ENCODE measurements around the gene MXD3.
"Not testable (repeated sequence)": the region's sequence is repeated elsewhere in the genome, so short reads cannot be mapped to it uniquely, and the experiment has no call there.

The MXD3 gene, protein sequence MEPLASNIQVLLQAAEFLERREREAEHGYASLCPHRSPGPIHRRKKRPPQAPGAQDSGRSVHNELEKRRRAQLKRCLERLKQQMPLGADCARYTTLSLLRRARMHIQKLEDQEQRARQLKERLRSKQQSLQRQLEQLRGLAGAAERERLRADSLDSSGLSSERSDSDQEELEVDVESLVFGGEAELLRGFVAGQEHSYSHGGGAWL

GRCh38 chr5:177311723-177312648 lies at the start of gene MXD3:
TSS of gene MXD3 (minus strand) at chr5:177311898. CDS start at chr5:177311830, 68 bp downstream.
- DNase-seq (ENCODE audit: low read depth in 2 of 2), result peak; percentile 89 to 90

DNA sequence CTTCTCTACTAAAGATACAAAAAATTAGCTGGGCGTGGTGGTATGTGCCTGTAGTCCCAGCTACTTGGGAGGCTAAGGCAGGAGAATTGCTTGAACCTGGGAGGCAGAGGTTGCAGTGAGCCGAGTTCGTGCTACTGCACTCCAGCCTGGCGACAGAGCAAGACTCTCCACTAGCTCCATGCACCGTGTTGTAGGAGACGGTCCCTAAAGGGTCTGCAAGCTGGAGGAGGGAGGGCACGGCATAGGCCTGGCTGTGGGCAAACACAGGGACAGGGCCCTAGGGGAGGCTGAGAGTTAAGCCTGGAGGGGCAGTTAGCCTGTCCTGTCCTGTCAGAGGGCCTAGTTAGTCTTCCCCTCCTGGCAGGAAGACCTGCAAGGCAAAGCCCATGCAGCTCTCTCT lies 49.0 kb upstream of the MXD3 start:
- not testable (repeated sequence) for DNase-seq (ENCODE audit: low read depth in 2 of 2)

DNA sequence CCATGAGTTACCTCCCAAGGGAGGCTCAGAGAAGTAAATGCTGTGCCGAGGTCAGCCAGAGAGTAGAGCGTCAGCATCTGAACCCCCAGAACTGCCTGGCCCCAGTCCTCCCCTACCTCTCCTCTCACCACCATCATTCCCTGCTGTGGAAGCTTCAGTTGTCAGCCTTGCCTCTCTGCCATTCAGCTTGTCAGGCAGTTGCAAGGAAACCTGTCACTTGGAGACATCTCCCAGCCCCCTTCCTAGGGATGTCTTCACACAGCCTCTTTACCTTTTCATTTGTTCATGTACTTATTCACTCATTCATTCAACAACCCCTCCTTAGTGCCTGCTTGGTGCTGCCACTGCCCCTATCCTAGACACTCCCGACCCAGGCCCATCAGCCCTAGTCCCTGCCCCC lies 48.2 kb upstream of the MXD3 start:
- DNase-seq (ENCODE audit: low read depth in 2 of 2), result no peak

- no peak for DNase-seq (ENCODE audit: low read depth in 2 of 2)
Observed at GRCh38 chr5:177359451-177359851, 47.8 kb upstream of the MXD3 start.

GRCh38 chr5:177358370-177358819 lies 46.7 kb upstream of the MXD3 start:
- DNase-seq (ENCODE audit: low read depth in 2 of 2), result no peak

DNA sequence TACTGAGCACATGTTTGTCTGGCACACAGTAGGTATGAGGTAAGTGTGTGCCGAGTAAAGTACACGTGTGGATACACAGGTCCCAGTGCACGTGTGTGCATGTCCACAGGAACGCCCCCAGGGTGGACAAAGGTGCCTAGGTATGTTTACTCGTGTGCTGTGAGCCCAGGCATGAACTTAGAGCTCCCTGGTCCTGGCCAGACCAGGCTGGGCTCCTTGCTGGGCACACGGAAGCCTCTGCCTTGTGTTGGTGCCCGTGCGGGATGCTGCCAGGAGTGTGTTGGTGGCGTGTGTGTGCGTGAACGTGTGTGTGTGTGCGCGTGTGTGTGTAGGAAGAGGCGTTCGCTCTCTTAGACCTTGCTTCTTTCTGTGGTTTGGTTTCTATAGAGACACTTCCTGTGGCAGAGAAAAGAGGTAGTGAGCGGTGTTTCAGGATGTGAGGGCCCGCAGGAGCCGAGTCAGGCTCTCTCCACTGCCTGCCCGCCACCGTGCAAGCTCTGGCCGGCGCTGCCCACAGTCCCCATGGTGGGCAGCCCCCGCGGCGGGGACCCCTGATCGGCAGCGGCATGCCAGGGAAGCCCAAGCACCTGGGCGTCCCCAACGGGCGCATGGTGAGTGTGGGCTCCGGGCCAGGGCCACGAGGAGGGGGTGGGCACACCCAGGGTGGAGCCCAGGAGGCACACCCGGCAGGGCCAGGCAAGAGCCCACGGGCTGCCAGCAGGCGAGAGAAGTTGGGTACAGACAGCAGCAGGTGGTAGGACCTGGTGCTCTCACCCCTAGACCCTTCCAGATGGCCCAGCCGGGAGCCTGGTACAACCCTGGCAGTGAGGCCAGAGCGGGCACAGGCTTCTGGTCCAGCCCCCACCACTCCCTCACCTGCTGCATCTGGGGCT lies 46.0 kb upstream of the MXD3 start, which contains the start of gene RGS14:
TSS of gene RGS14 (plus strand) at position 466 of the 893 bp plus-strand sequence. CDS start at position 567, 101 bp downstream.
- DNase-seq (ENCODE audit: low read depth in 2 of 2), result no peak

GRCh38 chr5:177357146-177357458 lies 45.4 kb upstream of the MXD3 start:
- DNase-seq (ENCODE audit: low read depth in 2 of 2), result no peak

- no peak for DNase-seq (ENCODE audit: low read depth in 2 of 2)
Observed at GRCh38 chr5:177356746-177357145, 45.0 kb upstream of the MXD3 start.

- no peak for DNase-seq (ENCODE audit: low read depth in 2 of 2)
Observed at GRCh38 chr5:177355868-177356168, 44.1 kb upstream of the MXD3 start.

GRCh38 chr5:177355162-177355867 lies 43.6 kb upstream of the MXD3 start:
- DNase-seq (ENCODE audit: low read depth in 2 of 2), result no peak

DNA sequence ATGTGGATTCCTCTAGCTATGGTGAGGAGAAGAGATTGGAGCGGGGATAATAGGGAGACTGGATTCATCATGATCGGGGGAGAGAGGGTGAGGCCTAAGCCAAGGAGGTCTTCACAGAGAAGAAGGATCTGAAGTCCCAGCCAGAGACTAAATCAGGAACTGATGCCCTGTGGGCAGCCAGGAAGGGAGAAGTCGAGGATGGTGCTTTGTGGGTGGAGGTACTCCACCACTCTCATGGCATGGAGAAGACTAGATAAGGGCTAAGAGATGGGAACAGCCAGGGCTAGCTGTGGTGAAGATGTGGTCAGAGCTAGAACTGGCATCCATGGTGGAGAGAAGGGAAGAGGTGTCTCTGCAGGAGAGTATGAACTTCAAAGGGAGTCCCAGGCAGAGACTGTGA lies 43.0 kb upstream of the MXD3 start:
- no peak for DNase-seq (ENCODE audit: low read depth in 2 of 2)

- DNase-seq (ENCODE audit: low read depth in 2 of 2), result no peak
Observed at GRCh38 chr5:177354256-177354655, 42.6 kb upstream of the MXD3 start.

DNA sequence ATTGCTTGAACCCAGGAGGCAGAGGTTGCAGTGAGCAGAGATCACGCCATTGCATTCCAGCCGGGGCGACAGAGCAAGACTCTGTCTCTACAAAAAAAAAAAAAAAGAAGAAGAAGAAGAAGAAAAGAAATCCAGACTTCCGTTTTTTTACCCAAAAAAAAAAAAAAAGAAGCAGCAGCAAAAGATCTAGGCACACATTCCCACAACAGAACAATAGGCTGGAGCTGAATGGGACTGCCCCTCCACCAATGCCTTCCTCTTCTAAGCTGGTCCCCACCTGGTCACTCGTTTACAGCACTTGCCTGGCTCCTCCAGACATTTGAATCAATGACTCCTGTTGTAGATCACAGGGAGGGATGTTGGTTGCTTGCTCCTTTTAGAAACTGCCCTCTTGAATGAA lies 41.4 kb upstream of the MXD3 start:
- DNase-seq (ENCODE audit: low read depth in 2 of 2), result no peak

DNA sequence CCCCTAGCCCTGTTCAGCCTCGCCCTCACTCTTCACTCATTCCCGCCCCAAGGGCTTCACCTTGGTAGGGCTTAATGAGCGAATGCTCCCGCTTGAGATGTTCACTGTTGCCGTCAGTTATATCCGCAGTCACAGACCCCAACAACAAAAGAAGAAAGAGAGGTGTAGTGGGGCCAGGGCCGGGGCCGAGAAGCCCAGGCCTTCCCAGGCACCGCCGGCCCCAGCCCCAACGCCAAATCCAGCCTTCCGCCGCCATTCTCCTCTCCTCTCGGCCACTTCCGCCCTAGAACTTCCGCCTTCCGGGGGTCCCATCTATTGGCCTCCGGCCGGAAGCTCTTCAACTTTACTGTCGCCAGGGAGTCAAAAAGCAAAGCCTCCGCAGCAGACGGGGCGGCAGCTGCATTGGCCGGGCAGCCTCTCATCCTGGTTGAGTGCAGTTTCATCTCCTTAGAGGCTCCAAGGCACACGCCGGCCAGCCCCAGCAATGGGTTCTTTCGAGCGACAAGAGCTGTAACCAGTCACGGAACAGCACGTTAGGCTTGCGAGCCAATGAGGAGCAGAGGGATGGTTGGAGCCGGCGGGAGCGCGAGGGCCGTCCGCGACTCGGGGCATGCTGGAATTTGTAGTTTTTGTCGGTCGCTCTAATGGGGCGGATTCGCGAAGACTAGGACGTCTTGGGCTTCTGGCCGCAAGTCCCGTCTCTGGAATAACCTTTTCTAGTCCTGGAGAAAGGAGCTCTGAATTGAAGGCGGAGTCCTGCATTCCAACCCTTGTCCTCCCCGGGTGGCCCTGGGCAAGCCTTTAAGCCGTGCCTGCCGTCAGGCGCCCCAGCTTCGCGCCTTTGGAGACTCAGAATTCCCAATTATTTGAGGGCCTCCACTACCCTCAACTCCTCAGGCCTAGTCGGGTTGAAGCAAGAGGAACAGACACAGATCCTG lies 40.0 kb upstream of the MXD3 start, which contains the start of gene LMAN2:
TSS of gene LMAN2 (minus strand) at position 277 of the 938 bp plus-strand sequence. CDS start at position 256, 21 bp downstream.
- DNase-seq (ENCODE audit: low read depth in 2 of 2), result peak; percentile 95

- DNase-seq (ENCODE audit: low read depth in 2 of 2), result no peak
Observed at GRCh38 chr5:177350776-177351391, 39.2 kb upstream of the MXD3 start.

DNA sequence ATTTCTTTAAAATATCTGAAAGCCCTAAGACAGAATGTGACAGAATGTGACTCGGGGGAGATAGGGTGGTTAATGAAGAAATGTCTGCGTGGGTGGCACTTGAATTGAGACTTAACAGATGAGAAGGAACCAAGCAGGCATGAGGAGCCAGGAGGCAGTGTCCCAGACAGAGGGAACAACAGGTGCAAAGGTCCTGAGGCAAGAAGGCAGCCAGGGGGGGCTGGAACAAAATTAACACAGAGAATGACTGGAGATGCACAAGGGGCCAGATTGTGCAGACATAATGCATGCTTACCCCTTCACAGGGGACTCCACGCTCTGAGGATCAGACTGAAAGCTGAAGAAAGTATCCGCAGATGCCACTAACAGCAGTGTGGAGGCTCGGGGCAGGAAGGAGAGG lies 38.1 kb upstream of the MXD3 start:
- no peak for DNase-seq (ENCODE audit: low read depth in 2 of 2)

GRCh38 chr5:177349362-177349647 lies 37.6 kb upstream of the MXD3 start:
- no peak for DNase-seq (ENCODE audit: low read depth in 2 of 2)

GRCh38 chr5:177347699-177348098 lies 36.0 kb upstream of the MXD3 start:
- no peak for DNase-seq (ENCODE audit: low read depth in 2 of 2)

DNA sequence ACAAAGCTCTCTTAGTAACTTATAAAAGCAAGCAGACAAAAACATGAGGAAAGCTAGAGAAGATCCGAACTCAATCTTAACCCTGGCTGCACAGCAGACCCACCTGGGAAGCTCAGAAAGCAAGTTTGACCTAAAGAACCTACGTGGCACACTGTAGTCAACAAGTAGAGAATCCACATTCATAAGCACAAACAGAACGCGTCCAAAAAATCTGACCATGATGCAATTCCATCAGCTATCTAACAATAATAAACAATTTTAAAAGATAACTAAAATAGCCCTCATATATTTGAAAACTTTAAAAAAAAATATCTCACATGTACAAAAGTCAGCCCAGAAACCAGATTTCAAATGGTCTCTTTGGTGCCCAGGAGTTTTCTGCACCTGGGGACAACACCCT lies 35.1 kb upstream of the MXD3 start:
- no peak for DNase-seq (ENCODE audit: low read depth in 2 of 2)

DNA sequence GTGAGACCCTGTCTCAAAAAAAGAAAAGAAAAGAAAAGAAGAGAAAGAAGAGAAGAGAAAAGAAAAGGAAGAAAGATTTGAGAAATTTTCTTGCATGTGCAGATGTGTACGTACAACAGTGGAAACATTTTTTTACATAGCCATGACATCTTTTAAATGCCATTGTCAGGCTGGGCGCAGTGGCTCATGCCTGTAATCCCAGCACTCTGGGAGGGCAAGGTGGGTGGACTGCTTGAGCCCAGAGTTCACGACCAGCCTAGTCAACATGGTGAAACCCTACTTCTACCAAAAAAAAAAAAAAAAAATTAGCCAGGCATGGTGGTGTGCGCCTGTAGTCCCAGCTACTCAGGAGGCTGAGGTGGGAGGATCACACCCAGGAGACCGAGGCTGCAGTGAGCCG lies 33.2 kb upstream of the MXD3 start:
- no peak for DNase-seq (ENCODE audit: low read depth in 2 of 2)
